GM23248 (cell line): ENCODE data around the gene TGFBR3L. TPM values are rescaled to one million over a fixed set of nuclear protein-coding genes. Genes with fewer than 3 reads are reported as not detected.

Experiments used
- DNase-seq: peaks from one replicate; pipeline ENCODE4 v3.0.0-alpha.2; 2015
- H2AFZ ChIP-seq: fragments of 200-600 bp; sonication (generic); 2 replicates; pipeline ENCODE4 v1.6.1; 2016; ENCODE audit warnings: antibody characterized with exemption
- H3F3A ChIP-seq: fragments of 200-600 bp; sonication (generic); 2 replicates; pipeline ENCODE4 v1.6.1; 2016; ENCODE audit warnings: mild to moderate bottlenecking, antibody characterized with exemption, mixed run types; ENCODE audit not compliant: insufficient read depth
- H3K27ac ChIP-seq: fragments of 200-600 bp; sonication (generic); 2 replicates; pipeline ENCODE4 v1.5.1; 2016; ENCODE audit warnings: mild to moderate bottlenecking
- H3K27me3 ChIP-seq: fragments of 200-600 bp; sonication (generic); replicated peaks from 2 replicates; pipeline ENCODE4 v1.6.1; 2016; ENCODE audit warnings: mild to moderate bottlenecking; ENCODE audit not compliant: insufficient read depth
- H3K36me3 ChIP-seq: fragments of 200-600 bp; sonication (generic); 2 replicates; pipeline ENCODE4 v1.6.1; 2016; ENCODE audit warnings: low read depth, mild to moderate bottlenecking
- H3K4me1 ChIP-seq: fragments of 200-600 bp; sonication (generic); 2 replicates; pipeline ENCODE4 v1.6.1; 2016; ENCODE audit warnings: mild to moderate bottlenecking; ENCODE audit not compliant: insufficient read depth
- H3K4me2 ChIP-seq: fragments of 200-600 bp; sonication (generic); one replicate; pipeline ENCODE4 v1.6.1; 2016; ENCODE audit warnings: mild to moderate bottlenecking; ENCODE audit not compliant: unreplicated experiment
- H3K4me3 ChIP-seq: fragments of 200-600 bp; sonication (generic); 2 replicates; pipeline ENCODE4 v1.5.1; 2016; ENCODE audit warnings: mild to moderate bottlenecking
- H3K79me2 ChIP-seq: fragments of 200-600 bp; sonication (generic); 2 replicates; pipeline ENCODE4 v1.6.1; 2016; ENCODE audit warnings: mild to moderate bottlenecking; ENCODE audit not compliant: insufficient read depth
- H3K9ac ChIP-seq: fragments of 200-600 bp; sonication (generic); 2 replicates; pipeline ENCODE4 v1.6.1; 2016; ENCODE audit warnings: mild to moderate bottlenecking
- H3K9me2 ChIP-seq: fragments of 200-600 bp; sonication (generic); 2 replicates; pipeline ENCODE4 v1.6.1; 2016; ENCODE audit warnings: mixed run types, mild to moderate bottlenecking, moderate library complexity; ENCODE audit not compliant: insufficient read depth
- H3K9me3 ChIP-seq: fragments of 200-600 bp; sonication (generic); one replicate; pipeline ENCODE4 v1.6.1; 2017; ENCODE audit warnings: low read depth
- H4K20me1 ChIP-seq: fragments of 200-600 bp; sonication (generic); 2 replicates; pipeline ENCODE4 v1.6.0; 2016; ENCODE audit not compliant: insufficient read depth
- EZH2 ChIP-seq: fragments of 200-600 bp; sonication (generic); IDR thresholded peaks from 2 replicates; pipeline ENCODE4 v1.6.1; 2018; ENCODE audit warnings: antibody characterized with exemption, mild to moderate bottlenecking; ENCODE audit not compliant: insufficient read depth, poor library complexity, severe bottlenecking
- EZH2phosphoT487 ChIP-seq: fragments of 200-600 bp; sonication (generic); IDR thresholded peaks from 2 replicates; pipeline ENCODE4 v1.6.1; 2018; ENCODE audit warnings: antibody characterized with exemption, moderate library complexity, mild to moderate bottlenecking, low read depth; ENCODE audit not compliant: insufficient read depth
- WGBS, 2 experiments: methylation state at CpG; one replicate each; pipeline ENCODE4 v1.1.6; 2015 to 2017; ENCODE audit warnings: low lambda C conversion rate in 2 of 2, low coverage in 1 of 2; ENCODE audit errors: missing lambda C conversion rate in 2 of 2; 5-methylcytosine and 5-hydroxymethylcytosine counted together
- in situ Hi-C: fragments of 300-500 bp; cut with MboI; formaldehyde crosslinking; loops from 2 replicates; pipeline ENCODE4 v1.15.0; 2020
- polyA plus RNA-seq: library from polyadenylated mRNA; unstranded; fragments of >200 nt; fragmentation: Nextera tagmentation; extraction: Ambion mirVana; gene quantifications from 2 replicates; pipeline ENCODE4 v1.2.1, GENCODE V29; 2016
- total RNA-seq: library from RNA; depleted of rRNA; stranded (reverse); fragments of >200 nt; shearing (Covaris generic); gene quantifications from 2 replicates; pipeline ENCODE4 v1.2.3, GENCODE V29; 2014

TGFBR3L gene
- total and polyA plus RNA-seq, 2 experiments from 2014 or later = 9.0 to 30.6 TPM

DNA sequence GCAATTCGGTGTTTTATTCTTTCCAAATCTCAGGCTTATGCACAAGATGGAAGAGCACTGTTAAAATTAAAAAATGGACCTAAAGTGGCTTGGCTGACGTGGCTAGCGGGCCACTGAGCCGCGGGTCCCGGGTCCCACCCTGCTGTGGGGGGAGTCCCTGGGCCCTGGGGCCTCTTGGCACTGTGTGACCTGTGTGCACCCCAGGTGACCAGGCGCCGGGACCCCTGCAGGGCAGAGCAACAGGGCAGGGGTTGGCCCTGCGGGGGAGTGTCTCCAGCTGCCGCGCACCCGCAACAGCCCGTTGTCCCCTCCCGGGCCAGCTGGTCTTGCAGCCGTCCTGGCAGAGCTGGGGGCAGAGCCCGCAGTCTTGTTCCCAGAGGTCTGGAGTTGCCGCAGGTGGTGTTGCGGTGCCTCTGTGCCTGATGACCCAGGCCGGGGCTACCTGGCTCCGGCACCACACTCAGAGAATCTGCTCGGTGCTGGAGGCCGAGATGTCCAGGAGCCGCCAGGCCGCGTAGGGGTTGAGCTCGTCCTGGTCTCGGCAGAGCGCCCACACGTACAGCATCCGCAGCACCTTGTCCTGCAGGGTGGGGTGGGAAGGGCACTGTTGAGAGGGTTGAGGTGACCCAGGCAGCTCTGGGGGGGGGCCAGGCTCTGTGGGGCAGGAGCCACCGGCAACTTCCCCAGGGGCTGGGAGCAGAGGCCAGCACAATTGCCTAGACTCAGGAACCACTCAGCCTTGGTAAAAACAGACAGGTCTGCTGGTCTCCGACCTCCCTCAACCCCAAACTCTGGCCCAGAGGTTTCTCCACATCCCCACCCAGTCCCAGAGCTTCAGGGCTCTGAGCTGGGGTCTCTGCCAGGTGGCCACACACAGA is 12.3 kb downstream of the TGFBR3L start:
- H3K4me2 ChIP-seq = no peak overlapping the region
- no peak overlapping the region for H3K4me3 ChIP-seq
- H3F3A ChIP-seq = peaks cover 27% of the 10 kb centered on the region

DNA sequence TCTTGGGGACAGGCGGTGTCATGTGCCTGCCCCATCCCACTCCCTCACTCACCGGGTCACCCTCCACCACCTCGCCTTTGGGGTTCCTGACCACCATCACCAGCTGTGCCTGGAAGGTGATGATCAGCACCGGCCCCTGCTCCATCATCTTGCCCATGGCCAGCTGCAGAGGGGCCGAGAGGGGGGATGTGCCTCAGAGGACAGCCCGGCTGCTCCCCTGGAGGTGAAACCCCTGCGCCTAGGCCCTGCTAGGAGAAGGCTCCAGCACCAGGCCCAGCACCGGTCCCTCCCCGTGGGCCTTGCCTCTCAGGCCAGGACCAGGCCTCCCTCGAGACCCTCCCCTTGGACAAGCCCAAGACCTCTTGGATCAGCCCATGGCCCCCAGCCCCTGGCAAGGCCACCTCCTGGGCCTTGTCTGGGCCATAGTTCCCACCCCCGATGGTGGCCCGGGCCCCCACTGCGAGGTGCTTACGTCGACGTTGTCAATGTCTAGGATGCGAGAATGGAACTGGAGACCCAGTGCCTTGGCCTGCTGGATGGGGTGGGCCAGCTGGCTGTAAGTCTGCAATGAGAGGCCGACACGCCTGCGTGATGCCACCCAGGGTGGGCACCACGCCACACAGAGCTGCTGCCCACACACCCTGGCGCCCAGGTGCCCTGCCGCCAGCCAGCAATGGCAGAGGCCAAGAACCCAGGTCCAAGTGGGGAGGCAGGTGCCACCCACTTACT is 13.1 kb downstream of the TGFBR3L start:
- Histone ChIP-seq H3F3A (peaks cover 27% of the 10 kb centered on the region), H3K9me3 (no peaks in the 10 kb centered on the region), H3K9ac (peak overlapping the region; percentile 87), H3K9me2 (no peaks in the 10 kb centered on the region), H3K4me3 (no peak overlapping the region), H3K79me2 (peaks cover 9% of the 10 kb centered on the region; the same call in 1 of the 2 replicates), H3K36me3 (peaks cover 15% of the 10 kb centered on the region; the same call in 1 of the 2 replicates), H2AFZ (no peak overlapping the region), H3K4me2 (peak overlapping the region; percentile 63), H3K27ac (peak overlapping the region; percentile 99), H3K27me3 (no peaks in the 10 kb centered on the region), H3K4me1 (peaks cover 26% of the 10 kb centered on the region), H4K20me1 (no peaks in the 10 kb centered on the region)
- 85 to 90% methylated on average over 22 to 23 of the region's 23 CpGs for WGBS, 2 experiments
- in situ Hi-C loops = no loop called here
- no peak for DNase-seq
- TF ChIP-seq EZH2 (no peak), EZH2phosphoT487 (no peak)

More for the DNA sequence above, 12.3 kb downstream of the TGFBR3L start:
- no peak for TF ChIP-seq EZH2phosphoT487
- no peak for TF ChIP-seq EZH2
- Histone ChIP-seq H4K20me1 (no peaks in the 10 kb centered on the region), H3K4me1 (peaks cover 27% of the 10 kb centered on the region), H3K9me2 (no peaks in the 10 kb centered on the region), H3K27me3 (no peaks in the 10 kb centered on the region), H3K36me3 (peaks cover 11% of the 10 kb centered on the region; the same call in 1 of the 2 replicates), H3K27ac (no peak overlapping the region), H3K79me2 (peaks cover 16% of the 10 kb centered on the region), H2AFZ (no peak overlapping the region), H3K9me3 (no peaks in the 10 kb centered on the region), H3K9ac (0 out of 2 replicates have a peak overlapping the region, but pooled peaks have one; percentile 65)
- WGBS, 2 experiments = 77 to 78% methylated on average over 30 to 31 of the region's 32 CpGs
- DNase-seq = no peak
- in situ Hi-C loops = no loop called here

DNA sequence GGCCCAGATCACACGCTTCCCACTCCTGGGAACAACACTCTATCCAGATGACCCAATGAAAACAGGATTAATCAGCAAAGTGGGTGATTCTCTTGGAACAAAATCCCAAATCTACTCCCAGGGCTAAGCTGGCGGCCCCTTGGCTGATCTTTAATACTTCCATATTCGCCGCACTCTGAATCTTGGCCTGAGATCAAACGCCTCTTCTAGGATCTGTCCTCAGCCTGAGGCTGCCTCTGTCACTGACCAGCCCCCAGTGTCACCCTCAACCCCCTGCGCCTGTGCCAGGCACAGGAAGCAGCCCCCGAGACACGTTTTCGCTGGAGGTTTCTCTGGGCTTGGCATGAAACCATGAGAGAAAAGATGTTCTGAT is 13.7 kb downstream of the TGFBR3L start:
- no peaks in the 10 kb centered on the region for H3K9me3 ChIP-seq
- H3K36me3 ChIP-seq = peaks cover 15% of the 10 kb centered on the region; the same call in 1 of the 2 replicates
- peak overlapping the region; percentile 99 for H3K27ac ChIP-seq
- H4K20me1 ChIP-seq = no peaks in the 10 kb centered on the region
- DNase-seq = peak; percentile 54
- no peak overlapping the region for H2AFZ ChIP-seq
- H3K9ac ChIP-seq = peak overlapping the region; percentile 87
- in situ Hi-C loops = no loop called here
- peaks cover 27% of the 10 kb centered on the region for H3F3A ChIP-seq
- H3K79me2 ChIP-seq = 0 out of 2 replicates have a peak, but pooled peaks cover 3% of the 10 kb centered on the region
- no peaks in the 10 kb centered on the region for H3K9me2 ChIP-seq
- 24 to 37% methylated on average over 9 of the region's 9 CpGs for WGBS, 2 experiments
- peaks cover 26% of the 10 kb centered on the region for H3K4me1 ChIP-seq
- peak overlapping the region; percentile 51 for H3K4me3 ChIP-seq
- peak overlapping the region; percentile 63 for H3K4me2 ChIP-seq
- H3K27me3 ChIP-seq = no peaks in the 10 kb centered on the region
- TF ChIP-seq EZH2 (no peak), EZH2phosphoT487 (no peak)
